ENCODE measurements around the gene EIF3F.
"Not testable (repeated sequence)": the region's sequence is repeated elsewhere in the genome, so short reads cannot be mapped to it uniquely, and the experiment has no call there.

EIF3F gene

GRCh38 chr11:7987560-7987883, 385 bp downstream of the EIF3F start:
- not testable (repeated sequence) for DNase-seq (ENCODE audit: low spot score)

DNA sequence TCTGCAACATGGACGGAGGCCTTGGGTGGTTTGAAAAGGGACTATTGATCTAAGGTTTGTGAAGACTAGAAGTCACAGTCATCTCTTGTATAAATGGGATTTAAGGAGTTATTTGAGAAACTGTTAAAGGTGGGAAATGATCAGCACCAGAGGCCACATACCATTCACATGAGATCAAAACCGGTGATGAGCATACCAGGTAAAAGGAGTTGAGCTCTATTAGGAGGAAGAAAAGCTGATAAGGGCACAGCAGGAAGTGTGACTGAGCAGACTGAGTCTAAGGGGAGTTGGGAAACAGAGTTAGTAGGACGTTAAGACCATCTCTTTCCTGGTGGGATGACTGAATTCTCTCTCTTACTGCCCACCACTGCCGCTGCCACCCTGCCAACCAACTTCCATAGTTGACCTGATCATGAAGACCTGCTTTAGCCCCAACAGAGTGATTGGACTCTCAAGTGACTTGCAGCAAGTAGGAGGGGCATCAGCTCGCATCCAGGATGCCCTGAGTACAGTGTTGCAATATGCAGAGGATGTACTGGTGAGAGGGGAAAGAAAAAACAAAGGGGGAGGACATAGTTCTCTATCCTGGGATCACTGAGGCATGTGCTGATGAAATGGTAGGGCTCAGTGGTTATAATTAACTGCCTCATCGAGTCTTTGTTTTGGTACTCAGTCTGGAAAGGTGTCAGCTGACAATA, 7.6 kb downstream of the EIF3F start:
- DNase-seq (ENCODE audit: low spot score): no peak

DNA sequence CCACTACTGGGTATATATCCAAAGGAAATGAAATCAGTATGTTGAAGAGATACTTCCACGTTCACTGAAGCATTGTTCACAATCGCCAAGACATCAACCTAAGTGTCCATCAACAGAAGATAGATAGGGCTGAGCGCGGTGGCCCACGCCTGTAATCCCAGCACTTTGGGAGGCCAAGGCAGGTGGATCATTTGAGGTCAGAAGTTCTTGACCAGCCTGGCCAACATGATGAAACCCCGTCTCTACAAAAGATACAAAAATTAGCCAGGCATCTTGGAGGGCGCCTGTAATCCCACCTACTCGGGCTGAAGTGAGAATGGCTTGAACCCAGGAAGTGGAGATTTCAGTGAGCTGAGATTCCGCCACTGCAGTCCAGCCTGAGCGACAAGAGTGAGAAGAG, 12.7 kb downstream of the EIF3F start:
- DNase-seq (ENCODE audit: low spot score): no peak

GRCh38 chr11:8000390-8000789, 13.3 kb downstream of the EIF3F start:
- DNase-seq (ENCODE audit: low spot score): no peak

- no peak for DNase-seq (ENCODE audit: low spot score)
Observed at GRCh38 chr11:8002676-8003075, 15.5 kb downstream of the EIF3F start.

GRCh38 chr11:8003187-8003586, 16.1 kb downstream of the EIF3F start:
- DNase-seq (ENCODE audit: low spot score): no peak

DNA sequence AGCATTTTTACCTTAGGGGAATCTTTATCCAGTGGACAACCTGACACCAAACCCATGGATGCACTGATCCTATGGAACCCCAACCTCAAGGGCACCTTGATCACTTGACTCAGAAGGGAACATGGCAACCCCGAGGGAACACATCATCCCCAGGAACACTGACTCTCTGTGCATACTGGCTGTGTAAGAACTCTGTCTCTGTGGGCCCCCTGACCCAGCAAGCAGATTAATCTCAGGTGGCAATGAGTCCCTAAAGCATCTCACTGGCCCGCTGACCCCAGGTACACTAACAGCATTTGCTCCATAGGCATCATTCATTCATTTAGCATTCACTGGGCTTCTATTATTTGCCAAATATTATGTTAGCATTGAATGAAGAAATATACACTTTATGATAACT, 16.9 kb downstream of the EIF3F start:
- no peak for DNase-seq (ENCODE audit: low spot score)

DNA sequence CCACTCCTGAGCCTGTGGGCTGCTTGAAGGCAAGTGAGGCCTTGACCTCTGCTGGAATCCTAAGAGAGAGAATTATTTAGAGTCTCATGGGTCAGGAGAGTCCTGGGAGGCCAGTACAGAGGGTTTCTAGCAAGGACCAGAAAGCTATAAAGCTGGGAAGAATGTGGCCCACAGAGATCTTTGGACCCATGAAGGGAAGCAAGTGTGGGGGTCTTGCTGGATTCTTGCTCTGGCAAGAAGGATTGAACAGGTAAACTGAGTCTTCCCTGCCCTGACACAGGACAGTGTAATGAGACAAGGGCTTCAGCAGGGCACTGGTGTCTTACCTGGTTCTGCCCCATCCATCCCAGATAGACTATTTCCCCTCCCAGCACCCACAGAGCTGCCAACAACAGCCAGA, 18.4 kb downstream of the EIF3F start:
- DNase-seq (ENCODE audit: low spot score): no peak

DNA sequence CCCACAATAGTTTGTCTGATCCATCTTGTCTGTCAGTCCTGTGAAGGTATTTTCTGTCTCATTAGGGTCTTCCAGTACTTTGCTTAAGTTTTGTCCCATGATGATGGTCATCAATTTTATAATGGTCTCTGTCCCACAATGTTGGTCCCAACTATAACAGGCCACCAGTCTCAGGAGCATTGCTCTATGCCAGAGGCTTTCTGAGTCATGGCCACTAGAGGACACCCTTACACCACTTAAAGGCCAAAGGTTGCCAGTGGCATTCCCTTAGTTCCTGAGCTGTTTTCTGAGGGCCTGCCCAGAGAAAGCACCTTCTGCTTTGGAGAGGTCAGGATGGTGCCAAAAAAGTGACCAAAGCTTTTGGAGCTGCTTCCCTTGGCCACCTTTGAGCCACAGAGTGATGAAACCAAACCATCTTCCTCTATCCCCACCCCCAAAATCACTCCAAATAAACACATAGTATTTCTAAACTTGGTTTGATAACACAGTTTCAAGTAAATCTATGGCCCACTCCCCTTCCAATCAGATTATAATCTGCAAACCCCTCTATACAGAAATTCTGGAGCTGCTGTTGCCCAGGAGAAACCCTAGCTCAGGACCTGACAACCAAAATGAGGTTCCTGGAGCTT, 19.3 kb downstream of the EIF3F start:
- DNase-seq (ENCODE audit: low spot score): peak; percentile 69

DNA sequence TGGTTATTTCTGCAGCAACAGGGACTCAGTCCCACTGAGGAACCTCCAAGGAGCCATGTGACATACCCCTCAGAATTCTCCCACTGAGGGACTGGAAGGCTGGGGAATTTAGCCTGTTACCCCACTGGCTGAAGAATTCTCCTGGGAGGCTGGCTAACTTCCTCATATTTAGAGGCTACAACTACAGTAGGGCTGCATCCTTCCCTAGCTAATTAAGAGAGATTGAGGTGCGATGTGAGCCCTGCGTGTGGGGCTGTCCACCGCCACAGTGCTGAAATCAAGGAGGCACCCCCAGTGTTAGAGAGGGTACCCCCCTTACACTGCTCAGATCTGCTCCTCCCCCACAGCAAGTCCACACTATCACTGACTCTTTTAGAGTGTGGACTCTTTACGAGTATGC, 21.1 kb downstream of the EIF3F start:
- no peak for DNase-seq (ENCODE audit: low spot score)

DNA sequence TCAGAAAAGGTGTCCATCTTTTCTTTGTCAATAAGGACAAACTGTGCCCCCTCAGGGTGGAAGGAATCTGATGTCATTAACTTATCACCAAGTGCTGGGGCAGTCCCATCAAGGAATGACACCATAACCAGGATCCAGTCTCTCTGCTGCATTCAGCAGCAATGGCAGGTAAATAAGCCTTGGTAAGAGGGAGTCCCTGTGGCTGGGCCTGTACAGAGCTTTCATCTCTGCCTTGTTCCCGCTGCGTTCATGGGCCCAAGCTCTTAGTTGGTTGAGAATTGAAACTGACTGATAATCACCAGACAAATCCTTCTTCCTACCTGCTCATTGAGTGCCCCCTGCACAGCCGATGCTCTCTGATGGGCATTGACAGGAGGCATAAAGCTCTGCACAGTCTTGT, 22.7 kb downstream of the EIF3F start:
- no peak for DNase-seq (ENCODE audit: low spot score)

DNA sequence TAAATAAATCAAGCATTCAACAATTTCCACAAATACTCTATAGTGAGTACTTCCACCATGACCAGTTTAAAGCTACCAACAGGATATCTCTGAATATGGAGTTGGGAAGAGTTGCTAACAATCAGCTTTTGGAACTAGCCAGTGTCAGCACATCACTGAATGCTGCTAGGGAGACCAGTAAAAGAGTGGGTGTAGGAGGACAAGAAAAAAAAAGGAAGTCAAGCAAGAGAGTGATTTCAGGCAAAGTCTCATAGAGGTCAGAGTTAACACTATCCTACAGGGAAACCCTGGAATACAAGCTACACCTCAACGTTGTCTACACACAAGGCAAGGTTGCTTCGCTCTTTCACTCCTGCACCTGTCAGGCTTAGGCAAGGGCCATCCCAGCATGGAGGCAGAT, 24.2 kb downstream of the EIF3F start:
- DNase-seq (ENCODE audit: low spot score): no peak

DNA sequence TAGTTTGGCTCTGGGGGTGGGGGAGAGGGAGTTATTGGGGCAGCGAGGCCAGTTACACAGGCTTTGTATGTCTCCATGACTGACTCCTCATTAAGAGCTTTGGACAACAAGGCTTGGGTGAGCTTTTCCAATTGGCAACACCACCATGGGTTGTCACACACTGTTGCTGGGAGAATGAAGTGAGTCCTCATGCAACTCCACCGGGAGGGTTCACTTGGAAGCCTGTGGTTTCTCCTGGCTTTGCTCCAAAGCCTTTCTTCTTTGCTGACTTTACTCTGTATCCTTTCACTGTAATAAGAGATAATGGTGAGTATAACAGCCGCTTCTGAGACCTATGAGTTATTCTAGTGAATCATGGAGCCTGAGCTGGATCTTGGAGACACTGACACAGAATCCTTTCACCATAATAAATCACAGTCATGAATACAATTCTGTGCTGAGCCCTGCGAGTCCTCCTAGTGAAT, 24.9 kb downstream of the EIF3F start:
- peak; percentile 92 for DNase-seq (ENCODE audit: low spot score)

GRCh38 chr11:8013833-8014232, 26.7 kb downstream of the EIF3F start:
- no peak for DNase-seq (ENCODE audit: low spot score)

DNA sequence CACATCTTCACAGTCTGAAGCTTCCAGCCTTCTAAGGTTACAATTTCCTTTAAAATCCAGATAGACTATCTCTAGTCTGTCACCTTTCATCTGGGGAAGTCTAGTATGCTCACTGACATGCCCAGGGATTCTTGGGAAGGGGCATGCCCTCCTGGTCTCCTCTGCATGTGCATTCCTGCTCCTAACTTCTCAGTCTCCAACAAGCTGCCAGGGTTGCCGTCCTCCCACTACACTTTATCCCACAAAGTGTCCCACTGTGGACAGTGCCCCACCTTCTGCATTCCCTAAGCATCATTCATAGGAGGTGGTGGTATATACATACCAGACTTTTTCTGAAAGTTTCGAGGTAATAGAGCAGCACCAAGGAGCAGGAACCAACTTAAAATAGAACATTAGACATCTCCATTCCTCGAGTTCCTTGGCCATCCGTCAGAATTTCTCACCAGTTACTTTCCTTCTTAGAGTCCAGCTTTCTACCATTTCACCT, 28.7 kb downstream of the EIF3F start:
- peak; percentile 33 for DNase-seq (ENCODE audit: low spot score)

DNA sequence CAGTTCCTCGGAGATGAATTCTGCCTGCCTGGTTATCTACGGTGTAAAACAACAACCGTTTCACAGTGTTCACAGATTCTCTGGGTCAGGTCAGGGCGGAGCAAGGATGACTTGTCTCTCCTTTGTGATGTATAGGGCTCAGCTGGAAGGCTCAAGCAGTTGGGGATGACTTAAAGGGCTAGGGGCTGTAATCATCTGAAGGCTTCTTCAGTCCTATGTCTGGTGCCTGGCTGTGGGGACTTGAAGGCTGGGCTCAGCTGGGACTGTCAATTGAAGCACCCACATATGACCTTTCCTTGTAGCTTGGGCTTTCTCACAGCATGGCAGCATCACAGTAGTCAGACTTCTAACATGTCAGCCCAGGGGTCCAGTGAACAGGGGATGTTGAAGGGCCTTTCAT, 29.3 kb downstream of the EIF3F start:
- no peak for DNase-seq (ENCODE audit: low spot score)

GRCh38 chr11:8017071-8017470, 29.9 kb downstream of the EIF3F start:
- DNase-seq (ENCODE audit: low spot score): no peak

DNA sequence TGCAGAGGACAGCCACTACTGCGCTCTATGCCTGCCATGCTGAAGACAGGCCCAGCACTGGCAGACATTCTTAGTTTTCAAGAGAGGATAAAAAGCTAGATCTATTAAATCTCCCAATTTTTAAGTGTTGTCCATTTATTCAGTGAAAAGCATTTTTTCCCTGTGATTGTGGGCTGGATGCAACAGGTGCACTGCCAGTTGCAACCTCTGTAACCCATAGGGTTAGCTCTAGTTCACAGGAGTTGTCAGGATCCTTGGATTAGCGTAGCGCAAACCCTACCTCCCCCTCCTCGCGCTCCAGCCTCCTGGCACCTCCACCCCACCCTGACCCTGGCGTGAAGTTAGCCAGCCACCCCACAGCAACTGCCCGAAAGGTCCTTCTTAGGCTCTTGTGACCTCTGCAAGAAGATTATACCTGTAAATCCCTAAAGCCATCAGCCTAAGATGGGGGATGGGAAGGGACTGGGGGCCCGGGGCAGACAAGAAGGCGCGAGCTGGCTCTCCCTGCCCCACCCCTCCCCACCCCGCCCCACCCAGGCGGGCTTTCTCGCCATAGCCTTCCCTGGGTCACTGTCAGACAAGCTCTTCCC, 30.9 kb downstream of the EIF3F start:
- DNase-seq (ENCODE audit: low spot score): no peak

GRCh38 chr11:8018484-8019313, 31.6 kb downstream of the EIF3F start:
- peak; percentile 78 for DNase-seq (ENCODE audit: low spot score)

GRCh38 chr11:8019314-8020243, 32.4 kb downstream of the EIF3F start:
- DNase-seq (ENCODE audit: low spot score): peak; percentile 17

- DNase-seq (ENCODE audit: low spot score): no peak
Observed at GRCh38 chr11:8020244-8020597, 33.1 kb downstream of the EIF3F start.

- no peak for DNase-seq (ENCODE audit: low spot score)
Observed at GRCh38 chr11:8021920-8022319, 34.8 kb downstream of the EIF3F start.

Data from kidney tubule cell (primary cell).